K562 (cell line): Measurements from ENCODE around the gene AK2. TPM values are rescaled to one million over a fixed set of nuclear protein-coding genes. Genes with fewer than 3 reads are reported as not detected.

Experiments
- ARID1B ChIP-seq: fragments of 450-650 bp; IDR thresholded peaks from 2 replicates; pipeline ENCODE4 v1.6.1; 2016; ENCODE audit warnings: antibody characterized with exemption, mild to moderate bottlenecking, inconsistent platforms
- ATF7 ChIP-seq: fragments of 450-650 bp; IDR thresholded peaks from 2 replicates; pipeline ENCODE4 v1.7.1; 2014; ENCODE audit warnings: mild to moderate bottlenecking, moderate library complexity
- CEBPB ChIP-seq: fragments of 450-650 bp; IDR thresholded peaks from 2 replicates; pipeline ENCODE4 v1.6.1; 2016; ENCODE audit warnings: missing genetic modification characterization, missing compliant biosample characterization
- CEBPG ChIP-seq, 3 experiments: fragments of 200-800 bp in 1 of 3; sonication (Bioruptor generic) in 1 of 3; sonication (generic) in 1 of 3; formaldehyde crosslinking in 1 of 3; IDR thresholded peaks in 2 of 3; conservative IDR thresholded peaks in 1 of 3; 2 replicates each; pipeline versions ENCODE4 v1.6.1 to v1.8.0; 2016 to 2022; ENCODE audit warnings: missing compliant biosample characterization in 2 of 3, missing genetic modification characterization in 2 of 3, mild to moderate bottlenecking in 1 of 3, missing genetic modification reagents in 1 of 3
- CREB1 ChIP-seq, 2 experiments: sonication (generic) in 1 of 2; formaldehyde crosslinking in 1 of 2; IDR thresholded peaks; 2 replicates each; pipeline versions ENCODE4 v1.6.1 to v1.8.0; 2012 to 2022; ENCODE audit warnings: inconsistent platforms in 1 of 2, mild to moderate bottlenecking in 1 of 2, missing genetic modification reagents in 1 of 2, moderate library complexity in 1 of 2
- CREM ChIP-seq: IDR thresholded peaks from 2 replicates; pipeline ENCODE4 v1.6.1; 2014; ENCODE audit warnings: antibody characterized with exemption, low read depth
- ELF4 ChIP-seq: fragments of 450-650 bp; formaldehyde crosslinking; IDR thresholded peaks from 2 replicates; pipeline ENCODE4 v1.4.0; 2022; ENCODE audit warnings: missing genetic modification characterization
- EP400 ChIP-seq: fragments of 450-650 bp; IDR thresholded peaks from 2 replicates; pipeline ENCODE4 v1.6.1; 2017; ENCODE audit warnings: antibody characterized with exemption, mild to moderate bottlenecking, moderate library complexity
- FOSL1 ChIP-seq: fragments of 200-800 bp; sonication (Bioruptor generic); conservative IDR thresholded peaks from 2 replicates; pipeline ENCODE4 v1.6.1; 2016; ENCODE audit warnings: missing genetic modification characterization, missing compliant biosample characterization
- FOXK2 ChIP-seq, 2 experiments: fragments of 450-650 bp; IDR thresholded peaks in 1 of 2; conservative IDR thresholded peaks in 1 of 2; 2 replicates each; pipeline ENCODE4 v1.6.1; 2016; ENCODE audit warnings: low read depth in 2 of 2, mild to moderate bottlenecking in 1 of 2
- ILF3 ChIP-seq: fragments of 450-650 bp; IDR thresholded peaks from 2 replicates; pipeline ENCODE4 v1.6.1; 2018; ENCODE audit warnings: antibody characterized with exemption, mild to moderate bottlenecking, moderate library complexity, borderline replicate concordance
- KLF16 ChIP-seq: IDR thresholded peaks from 2 replicates; pipeline ENCODE4 v1.6.1; 2016; ENCODE audit warnings: antibody characterized with exemption
- MEIS2 ChIP-seq: fragments of 450-650 bp; IDR thresholded peaks from 2 replicates; pipeline ENCODE4 v1.6.1; 2014; ENCODE audit warnings: mild to moderate bottlenecking; ENCODE audit not compliant: partially characterized antibody
- PHTF2 ChIP-seq: fragments of 250-450 bp; sonication (Bioruptor Pico); IDR thresholded peaks from 2 replicates; pipeline ENCODE4 v1.5.0; 2021; ENCODE audit warnings: mild to moderate bottlenecking
- RAD21 ChIP-seq, 2 experiments: fragments of 250-450 bp in 1 of 2; fragments of 450-650 bp in 1 of 2; sonication (Bioruptor Pico) in 1 of 2; formaldehyde crosslinking in 1 of 2; IDR thresholded peaks in 1 of 2; conservative IDR thresholded peaks in 1 of 2; 2 replicates each; pipeline versions ENCODE4 v1.4.0 to v1.8.0; 2020 to 2022; ENCODE audit warnings: mild to moderate bottlenecking in 2 of 2, moderate library complexity in 1 of 2
- SIN3B ChIP-seq: fragments of 450-650 bp; IDR thresholded peaks from 2 replicates; pipeline ENCODE4 v1.6.1; 2017; ENCODE audit warnings: low read depth, mild to moderate bottlenecking, moderate library complexity
- SRSF1 ChIP-seq: fragments of 200-400 bp; formaldehyde crosslinking; IDR thresholded peaks from 2 replicates; pipeline ENCODE4 v1.6.1; 2017; ENCODE audit warnings: mild to moderate bottlenecking, low read depth, low read length, moderate library complexity
- ZNF444 ChIP-seq: fragments of 250-450 bp; sonication (Bioruptor Pico); IDR thresholded peaks from 2 replicates; pipeline ENCODE4 v1.4.0; 2020; ENCODE audit warnings: mild to moderate bottlenecking, moderate library complexity
- polyA plus RNA-seq, 8 experiments: library from polyadenylated mRNA; depleted of rRNA in 4 of 8; stranded (reverse) in 5 of 8; unstranded in 3 of 8; fragments of >200 nt; fragmentation: Nextera tagmentation in 2 of 8; fragmentation: Illumina TruSeq in 1 of 8; extraction: Ambion mirVana in 2 of 8; extraction: Trizol in 1 of 8; gene quantifications; 2 replicates each; pipeline versions ENCODE4 v1.2.1 to v1.2.3, GENCODE V29; 2011 to 2014; ENCODE audit warnings: inconsistent platforms in 1 of 8, missing spikeins in 1 of 8
- total RNA-seq, 7 experiments: library from RNA; depleted of rRNA in 6 of 7; stranded (reverse); fragments of >200 nt in 6 of 7; fragmentation: Illumina TruSeq in 2 of 7; extraction: Trizol in 2 of 7; gene quantifications; 2 replicates each; pipeline versions ENCODE4 v1.2.1 to v1.2.3, GENCODE V29; 2011 to 2021; ENCODE audit warnings: low replicate concordance in 1 of 7
- TF ChIP-seq, protein P1 (sequence below): fragments of 250-450 bp; sonication (Bioruptor Pico); IDR thresholded peaks from 2 replicates; pipeline ENCODE4 v1.8.0; 2021; ENCODE audit warnings: mild to moderate bottlenecking, moderate library complexity
- TF ChIP-seq, protein P2 (sequence below): sonication (generic); formaldehyde crosslinking; IDR thresholded peaks from 2 replicates; pipeline ENCODE4 v1.8.0; 2023; ENCODE audit warnings: mild to moderate bottlenecking, missing genetic modification reagents
- TF ChIP-seq, protein P3 (sequence below), 3 experiments: IDR thresholded peaks in 2 of 3; conservative IDR thresholded peaks in 1 of 3; 2 replicates each; pipeline ENCODE4 v1.5.1; 2011 to 2012; ENCODE audit warnings: low read length in 3 of 3, mild to moderate bottlenecking in 3 of 3, control low read depth in 2 of 3, improper control_type of control experiment in 1 of 3, inconsistent platforms in 1 of 3, low read depth in 1 of 3, mixed read lengths in 1 of 3, moderate library complexity in 1 of 3; ENCODE audit not compliant: insufficient read depth in 2 of 3

The AK2 gene
- total and polyA plus RNA-seq, 9 of the 15 experiments (the other 6 are each of a cell fraction or from before 2014, with no cell fraction given), result 105 to 1,050 (median 509) TPM

DNA sequence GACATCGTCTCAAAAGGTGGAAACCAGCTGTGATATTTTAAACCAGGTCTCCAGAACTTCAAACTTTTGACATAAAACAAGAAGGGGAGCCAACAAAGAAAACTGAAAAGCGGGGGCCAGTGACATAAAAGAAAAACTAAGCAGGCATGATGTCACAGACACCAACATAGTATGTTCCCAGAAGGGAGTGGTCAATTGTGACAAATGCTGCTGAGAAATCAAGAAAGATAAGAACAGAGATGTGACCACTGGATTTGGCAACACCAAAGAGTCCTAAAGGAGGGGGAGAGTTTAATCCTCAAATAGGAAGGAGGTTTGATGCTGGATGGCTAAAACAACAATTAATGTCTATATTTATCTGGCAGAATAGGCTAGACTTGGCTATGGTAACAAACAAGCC is 69.8 kb downstream of the AK2 start (continued):
- TF ChIP-seq, protein P1, sequence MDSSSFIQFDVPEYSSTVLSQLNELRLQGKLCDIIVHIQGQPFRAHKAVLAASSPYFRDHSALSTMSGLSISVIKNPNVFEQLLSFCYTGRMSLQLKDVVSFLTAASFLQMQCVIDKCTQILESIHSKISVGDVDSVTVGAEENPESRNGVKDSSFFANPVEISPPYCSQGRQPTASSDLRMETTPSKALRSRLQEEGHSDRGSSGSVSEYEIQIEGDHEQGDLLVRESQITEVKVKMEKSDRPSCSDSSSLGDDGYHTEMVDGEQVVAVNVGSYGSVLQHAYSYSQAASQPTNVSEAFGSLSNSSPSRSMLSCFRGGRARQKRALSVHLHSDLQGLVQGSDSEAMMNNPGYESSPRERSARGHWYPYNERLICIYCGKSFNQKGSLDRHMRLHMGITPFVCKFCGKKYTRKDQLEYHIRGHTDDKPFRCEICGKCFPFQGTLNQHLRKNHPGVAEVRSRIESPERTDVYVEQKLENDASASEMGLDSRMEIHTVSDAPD (CRISPR knock-in tag), result no peak
- no peak for TF ChIP-seq SIN3B
- TF ChIP-seq ELF4 (CRISPR knock-in tag), result no peak
- no peak for TF ChIP-seq SRSF1
- TF ChIP-seq RAD21 (CRISPR knock-in tag; conservative IDR thresholded peaks at IDR 0.05 in 1 of 2, IDR thresholded peaks at IDR 0.05 in 1 of 2), result no peak
- peak; percentile 44; the same call in 1 of the 2 replicates for TF ChIP-seq ARID1B
- no peak for TF ChIP-seq CEBPG (CRISPR knock-in tag; IDR thresholded peaks at IDR 0.05)
- TF ChIP-seq CEBPG (tag; conservative IDR thresholded peaks at IDR 0.05 in 1 of 2, IDR thresholded peaks at IDR 0.05 in 1 of 2), result peak; percentile 57 to 60; a peak in 2 of 4 replicates
- peak; percentile 89 for TF ChIP-seq CREM
- TF ChIP-seq FOSL1 (tag), result peak; percentile 42; the same call in 1 of the 2 replicates
- no peak for TF ChIP-seq PHTF2
- TF ChIP-seq, protein P2, sequence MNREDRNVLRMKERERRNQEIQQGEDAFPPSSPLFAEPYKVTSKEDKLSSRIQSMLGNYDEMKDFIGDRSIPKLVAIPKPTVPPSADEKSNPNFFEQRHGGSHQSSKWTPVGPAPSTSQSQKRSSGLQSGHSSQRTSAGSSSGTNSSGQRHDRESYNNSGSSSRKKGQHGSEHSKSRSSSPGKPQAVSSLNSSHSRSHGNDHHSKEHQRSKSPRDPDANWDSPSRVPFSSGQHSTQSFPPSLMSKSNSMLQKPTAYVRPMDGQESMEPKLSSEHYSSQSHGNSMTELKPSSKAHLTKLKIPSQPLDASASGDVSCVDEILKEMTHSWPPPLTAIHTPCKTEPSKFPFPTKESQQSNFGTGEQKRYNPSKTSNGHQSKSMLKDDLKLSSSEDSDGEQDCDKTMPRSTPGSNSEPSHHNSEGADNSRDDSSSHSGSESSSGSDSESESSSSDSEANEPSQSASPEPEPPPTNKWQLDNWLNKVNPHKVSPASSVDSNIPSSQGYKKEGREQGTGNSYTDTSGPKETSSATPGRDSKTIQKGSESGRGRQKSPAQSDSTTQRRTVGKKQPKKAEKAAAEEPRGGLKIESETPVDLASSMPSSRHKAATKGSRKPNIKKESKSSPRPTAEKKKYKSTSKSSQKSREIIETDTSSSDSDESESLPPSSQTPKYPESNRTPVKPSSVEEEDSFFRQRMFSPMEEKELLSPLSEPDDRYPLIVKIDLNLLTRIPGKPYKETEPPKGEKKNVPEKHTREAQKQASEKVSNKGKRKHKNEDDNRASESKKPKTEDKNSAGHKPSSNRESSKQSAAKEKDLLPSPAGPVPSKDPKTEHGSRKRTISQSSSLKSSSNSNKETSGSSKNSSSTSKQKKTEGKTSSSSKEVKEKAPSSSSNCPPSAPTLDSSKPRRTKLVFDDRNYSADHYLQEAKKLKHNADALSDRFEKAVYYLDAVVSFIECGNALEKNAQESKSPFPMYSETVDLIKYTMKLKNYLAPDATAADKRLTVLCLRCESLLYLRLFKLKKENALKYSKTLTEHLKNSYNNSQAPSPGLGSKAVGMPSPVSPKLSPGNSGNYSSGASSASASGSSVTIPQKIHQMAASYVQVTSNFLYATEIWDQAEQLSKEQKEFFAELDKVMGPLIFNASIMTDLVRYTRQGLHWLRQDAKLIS (CRISPR knock-in tag), result peak; percentile 40; the same call in 1 of the 2 replicates
- 0 out of 4 replicates have a peak, but pooled peaks of 1 of the 2 experiments have one; percentile 16 for TF ChIP-seq FOXK2 (conservative IDR thresholded peaks at IDR 0.05 in 1 of 2, IDR thresholded peaks at IDR 0.05 in 1 of 2; ENCODE audit: low read depth in 2 of 2)
- TF ChIP-seq MEIS2, result peak; percentile 51
- TF ChIP-seq CEBPB, result peak; percentile 76
- TF ChIP-seq KLF16, result no peak
- TF ChIP-seq, protein P3, sequence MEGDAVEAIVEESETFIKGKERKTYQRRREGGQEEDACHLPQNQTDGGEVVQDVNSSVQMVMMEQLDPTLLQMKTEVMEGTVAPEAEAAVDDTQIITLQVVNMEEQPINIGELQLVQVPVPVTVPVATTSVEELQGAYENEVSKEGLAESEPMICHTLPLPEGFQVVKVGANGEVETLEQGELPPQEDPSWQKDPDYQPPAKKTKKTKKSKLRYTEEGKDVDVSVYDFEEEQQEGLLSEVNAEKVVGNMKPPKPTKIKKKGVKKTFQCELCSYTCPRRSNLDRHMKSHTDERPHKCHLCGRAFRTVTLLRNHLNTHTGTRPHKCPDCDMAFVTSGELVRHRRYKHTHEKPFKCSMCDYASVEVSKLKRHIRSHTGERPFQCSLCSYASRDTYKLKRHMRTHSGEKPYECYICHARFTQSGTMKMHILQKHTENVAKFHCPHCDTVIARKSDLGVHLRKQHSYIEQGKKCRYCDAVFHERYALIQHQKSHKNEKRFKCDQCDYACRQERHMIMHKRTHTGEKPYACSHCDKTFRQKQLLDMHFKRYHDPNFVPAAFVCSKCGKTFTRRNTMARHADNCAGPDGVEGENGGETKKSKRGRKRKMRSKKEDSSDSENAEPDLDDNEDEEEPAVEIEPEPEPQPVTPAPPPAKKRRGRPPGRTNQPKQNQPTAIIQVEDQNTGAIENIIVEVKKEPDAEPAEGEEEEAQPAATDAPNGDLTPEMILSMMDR (IDR thresholded peaks at IDR 0.05 in 2 of 3, conservative IDR thresholded peaks at IDR 0.05 in 1 of 3; ENCODE audit: insufficient read depth in 2 of 3, low read depth in 1 of 3, low read length in 3 of 3), result no peak
- peak; percentile 70 for TF ChIP-seq ATF7
- no peak for TF ChIP-seq ZNF444 (CRISPR knock-in tag)
- no peak for TF ChIP-seq ILF3
- TF ChIP-seq CREB1 (IDR thresholded peaks at IDR 0.05), result peak; percentile 63
- TF ChIP-seq CREB1 (CRISPR knock-in tag; IDR thresholded peaks at IDR 0.05), result peak; percentile 55; the same call in 1 of the 2 replicates
- peak; percentile 15; the same call in 1 of the 2 replicates for TF ChIP-seq EP400
